T-helper 2 cell (primary cell): ENCODE data around the gene ZNF783.
A peak's percentile ranks its signal among the peaks of the same experiment; 100 is the strongest.

Experiments used
- DNase-seq, 5 experiments: peaks; one replicate each; pipeline versions ENCODE4 v3.0.0 to v3.0.0-alpha.2; 2012 to 2022

ZNF783 gene

GRCh38 chr7:149283321-149283720 lies 21.3 kb downstream of the ZNF783 start:
- DNase-seq: no peak

DNA sequence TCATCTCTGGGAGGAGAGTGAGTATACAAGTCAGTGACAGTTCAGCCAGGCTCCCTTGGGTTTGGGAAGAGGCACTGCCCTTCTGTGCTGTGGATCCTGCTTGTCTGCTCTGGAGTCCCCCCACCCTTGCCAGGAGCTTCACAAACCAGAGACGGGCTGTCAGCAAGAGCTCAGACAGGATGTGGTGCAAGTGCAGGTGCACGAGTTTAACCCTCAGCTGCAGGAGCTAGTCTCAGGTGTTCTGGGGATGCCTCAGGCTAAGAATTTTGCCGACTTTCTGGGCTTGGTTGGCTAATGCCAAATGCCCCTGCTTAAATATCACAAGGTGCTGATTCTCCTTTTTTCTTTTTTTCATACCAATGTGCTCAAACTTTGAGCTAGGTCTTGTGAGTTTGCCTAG lies 22.3 kb downstream of the ZNF783 start:
- peak in 3 of 5 experiments; percentile 47 to 75 (median 48) for DNase-seq

- peak; percentile 96 to 98 (median 98) for DNase-seq
These were observed 23.0 kb downstream of the ZNF783 start for GRCh38 chr7:149284850-149285585.

DNA sequence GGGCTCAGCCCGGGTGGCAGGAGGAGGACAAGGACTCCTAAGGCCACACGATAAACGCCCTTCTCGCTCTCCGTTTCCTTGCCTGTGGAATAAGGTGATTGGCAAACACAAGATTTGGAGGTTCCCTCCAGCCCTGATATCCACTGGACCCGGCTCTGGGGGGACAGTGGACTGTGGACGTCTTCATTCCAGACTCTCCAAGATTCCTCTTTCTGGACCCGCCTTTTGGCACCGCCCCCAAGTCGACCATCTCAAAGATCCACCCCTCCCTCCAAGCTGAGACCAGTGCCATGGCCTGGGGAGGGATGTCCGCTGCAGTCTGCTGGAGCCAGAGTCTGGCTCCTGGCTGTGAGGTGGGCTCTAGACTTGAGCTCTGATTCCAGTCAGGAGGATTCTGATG lies 23.6 kb downstream of the ZNF783 start:
- no peak for DNase-seq

GRCh38 chr7:149286811-149287400 lies 24.9 kb downstream of the ZNF783 start:
- peak in 1 of 5 experiments; percentile 34 for DNase-seq

DNA sequence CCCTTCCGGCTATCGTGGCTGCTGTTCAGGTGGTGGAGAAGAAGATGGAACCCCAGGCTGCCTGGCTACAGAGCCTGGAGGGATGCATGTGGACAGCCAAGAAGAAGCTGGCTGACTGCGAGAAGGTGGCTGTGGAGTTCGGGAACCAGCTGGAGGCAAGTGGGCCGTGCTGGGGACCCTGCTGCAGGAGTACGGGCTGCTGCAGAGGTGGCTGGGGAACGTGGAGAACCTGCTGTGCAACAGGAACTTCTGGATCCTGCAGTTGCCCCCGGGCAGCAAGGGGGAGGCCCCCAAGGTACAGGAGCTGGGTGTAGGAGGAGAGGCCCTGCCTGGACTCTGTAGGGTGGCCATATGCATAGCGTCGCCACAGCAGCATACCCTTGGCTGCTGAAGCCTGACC lies 25.6 kb downstream of the ZNF783 start:
- no peak for DNase-seq

DNA sequence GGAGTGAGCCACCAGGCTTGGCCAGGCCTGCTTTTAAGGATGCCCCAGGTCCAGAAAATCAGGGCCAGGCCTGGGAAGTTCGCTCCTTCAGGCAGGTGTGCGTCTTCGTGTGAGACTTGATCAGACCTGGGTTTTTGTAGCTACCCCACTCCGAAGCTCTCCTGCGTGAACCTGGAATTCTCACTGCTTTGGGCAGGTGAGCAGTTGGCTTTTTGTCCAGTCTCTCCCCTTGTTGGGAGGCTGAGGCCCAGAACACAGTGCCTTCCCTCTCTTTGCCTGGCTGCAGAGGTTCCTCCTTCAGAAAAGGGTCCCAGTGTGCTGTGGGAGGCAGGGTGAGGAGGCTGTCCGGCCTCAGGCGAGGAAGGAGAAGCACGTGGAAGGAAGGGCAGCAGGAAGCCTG lies 27.3 kb downstream of the ZNF783 start:
- no peak for DNase-seq

DNA sequence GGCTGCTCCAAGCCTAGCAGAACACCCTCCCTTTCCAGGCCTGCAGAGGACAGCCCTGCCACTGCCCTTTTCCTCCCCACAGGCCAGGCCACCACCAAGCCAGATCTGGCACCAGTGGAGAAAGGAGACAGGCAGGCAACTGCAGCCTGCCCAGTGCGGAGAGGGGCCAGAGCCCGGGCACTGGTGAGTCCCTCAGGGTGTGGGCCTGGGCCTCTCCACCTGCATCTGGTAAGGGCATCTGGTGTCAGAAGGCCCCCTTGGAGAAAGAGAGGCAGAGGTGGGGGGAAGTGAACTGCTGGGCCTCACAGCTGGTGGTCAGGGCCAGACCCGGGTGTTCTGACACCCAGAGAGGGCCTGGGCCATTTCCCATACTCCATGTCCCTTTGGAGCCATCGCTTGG lies 27.9 kb downstream of the ZNF783 start:
- DNase-seq: no peak

- peak in 1 of 5 experiments; percentile 74 for DNase-seq
These were observed 29.2 kb downstream of the ZNF783 start for GRCh38 chr7:149291036-149291780.

GRCh38 chr7:149291781-149292461 lies 29.9 kb downstream of the ZNF783 start:
- DNase-seq: no peak

GRCh38 chr7:149292462-149292823 lies 30.4 kb downstream of the ZNF783 start:
- DNase-seq: no peak

DNA sequence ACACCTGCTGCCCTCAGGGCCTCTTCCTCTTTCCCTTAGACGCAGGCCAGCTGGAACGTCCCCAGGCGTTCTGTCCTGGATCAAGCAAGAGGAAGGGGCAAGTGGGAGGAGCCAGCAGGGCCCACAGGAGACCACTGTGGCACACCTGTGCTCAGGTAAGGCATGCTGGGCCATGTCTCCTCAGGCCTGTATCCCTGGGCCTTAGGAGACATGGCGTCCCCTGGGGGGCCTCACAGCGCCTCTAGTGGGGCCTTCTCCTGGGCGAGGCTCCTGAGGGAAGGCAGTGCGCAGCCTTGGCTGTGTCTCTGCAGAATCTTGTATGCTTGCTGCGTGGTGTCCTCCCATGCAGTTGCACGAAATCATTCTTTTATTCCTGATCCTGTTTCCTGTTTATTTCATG lies 31.3 kb downstream of the ZNF783 start:
- DNase-seq: no peak

GRCh38 chr7:149293946-149294633 lies 32.1 kb downstream of the ZNF783 start:
- DNase-seq: no peak

DNA sequence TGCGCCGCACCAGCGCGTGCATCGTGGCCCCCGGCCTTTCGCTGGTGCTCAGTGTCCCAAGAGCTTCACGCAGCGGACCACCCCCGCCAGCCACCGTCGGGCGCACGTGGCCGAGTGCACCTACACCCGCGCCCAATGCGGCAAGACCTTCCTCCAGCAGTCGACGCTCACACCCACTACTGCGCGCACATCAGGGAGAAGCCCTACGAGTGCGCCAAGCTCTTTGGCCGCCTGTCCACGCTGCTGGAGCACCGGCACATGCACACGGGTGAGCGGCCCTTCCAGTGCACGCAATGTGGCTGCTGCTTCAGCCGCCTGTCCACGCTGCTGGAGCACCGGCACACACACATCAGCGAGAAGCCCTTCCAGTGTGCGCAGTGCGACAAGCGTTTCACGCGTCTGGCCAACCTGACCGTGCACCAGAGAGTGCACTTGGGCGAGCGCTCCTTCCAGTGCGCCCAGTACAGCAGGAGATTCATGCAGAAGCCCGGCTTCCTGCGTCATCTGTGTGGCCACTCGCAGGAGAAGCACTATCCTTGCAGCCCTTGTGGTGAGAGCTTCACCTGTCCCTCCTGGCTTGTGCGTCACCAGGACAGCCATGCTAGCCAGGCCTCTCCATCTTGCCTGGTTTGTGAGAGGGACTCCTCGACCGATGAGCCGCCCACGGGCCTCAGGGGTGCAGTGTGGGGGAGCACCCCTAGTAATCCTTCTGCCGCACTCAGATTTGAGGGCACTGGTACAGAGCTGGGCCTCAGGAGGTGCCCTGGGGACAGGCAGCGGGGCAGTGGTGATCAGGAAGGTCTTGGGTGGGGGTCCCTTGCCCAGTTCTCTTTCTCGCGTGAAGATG lies 32.9 kb downstream of the ZNF783 start:
- DNase-seq: no peak

DNA sequence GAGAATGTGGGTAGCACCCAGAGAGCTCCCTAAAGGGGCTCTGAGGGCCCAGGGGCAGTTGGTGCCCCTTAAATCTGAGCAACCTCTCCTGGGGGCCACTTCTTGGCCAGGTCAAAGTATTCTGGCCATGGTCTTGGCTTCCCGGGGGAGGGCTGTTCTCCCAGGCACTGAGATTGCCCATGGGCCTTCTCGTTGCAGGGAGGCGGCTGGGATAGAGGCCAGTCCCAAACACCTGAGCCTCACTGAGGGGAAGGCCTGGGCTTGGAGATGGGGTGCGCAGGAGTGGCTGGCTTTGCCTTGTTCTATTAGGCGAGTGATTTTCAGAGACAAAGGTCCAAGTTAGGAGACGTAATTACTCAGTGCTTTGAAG lies 33.5 kb downstream of the ZNF783 start:
- no peak for DNase-seq

DNA sequence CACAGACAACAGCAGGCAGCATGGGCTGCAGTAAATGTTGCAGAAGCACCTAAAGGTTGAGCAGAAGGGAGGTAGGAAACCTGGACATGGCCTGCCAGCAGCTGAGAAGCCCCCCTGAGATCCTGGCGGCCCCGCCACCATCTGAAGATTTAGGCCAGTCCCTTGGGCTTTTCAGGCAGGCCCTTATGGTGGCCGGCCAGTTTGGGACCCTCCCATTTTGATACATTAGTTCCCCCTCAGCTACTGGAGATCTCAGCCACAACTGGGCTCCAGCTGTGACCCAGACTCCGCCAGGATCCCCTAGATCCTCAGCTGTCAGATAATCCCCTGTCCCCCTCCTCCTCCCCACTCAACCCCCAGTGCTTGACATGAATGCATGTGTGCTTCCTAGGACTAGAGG lies 34.4 kb downstream of the ZNF783 start:
- no peak for DNase-seq

DNA sequence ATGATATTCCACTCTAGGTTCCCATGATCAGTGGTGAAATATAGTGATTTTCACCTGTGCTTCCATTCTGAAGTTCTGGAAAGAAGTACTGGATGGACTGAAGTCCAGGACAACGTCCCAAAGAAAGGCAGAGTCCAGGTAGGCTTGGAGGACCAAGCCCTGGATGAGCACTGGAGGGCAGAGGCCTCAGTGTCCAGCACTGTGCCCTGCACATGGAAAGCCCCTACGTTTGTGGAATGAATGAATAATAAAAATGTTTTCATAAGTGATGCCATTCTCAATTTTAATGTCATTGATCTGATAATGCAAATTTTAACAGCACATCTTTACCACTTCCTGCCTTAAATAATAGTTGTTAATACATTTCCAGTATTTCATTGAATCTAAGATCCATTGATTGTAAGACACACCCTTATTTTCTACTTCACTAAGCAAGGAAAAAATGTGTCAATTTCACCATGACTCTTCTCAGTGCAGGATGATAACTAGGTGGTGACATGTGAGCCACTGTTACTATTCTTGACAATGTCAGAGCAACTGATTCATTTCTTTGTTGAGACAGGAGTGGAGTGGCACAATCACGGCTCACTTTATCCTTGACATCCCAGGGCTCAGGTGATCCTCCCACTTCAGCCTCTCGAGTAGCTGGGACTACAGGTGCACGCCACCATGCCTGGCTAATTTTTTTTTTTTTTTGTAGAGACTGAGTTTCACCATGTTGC lies 35.2 kb downstream of the ZNF783 start:
- no peak for DNase-seq

DNA sequence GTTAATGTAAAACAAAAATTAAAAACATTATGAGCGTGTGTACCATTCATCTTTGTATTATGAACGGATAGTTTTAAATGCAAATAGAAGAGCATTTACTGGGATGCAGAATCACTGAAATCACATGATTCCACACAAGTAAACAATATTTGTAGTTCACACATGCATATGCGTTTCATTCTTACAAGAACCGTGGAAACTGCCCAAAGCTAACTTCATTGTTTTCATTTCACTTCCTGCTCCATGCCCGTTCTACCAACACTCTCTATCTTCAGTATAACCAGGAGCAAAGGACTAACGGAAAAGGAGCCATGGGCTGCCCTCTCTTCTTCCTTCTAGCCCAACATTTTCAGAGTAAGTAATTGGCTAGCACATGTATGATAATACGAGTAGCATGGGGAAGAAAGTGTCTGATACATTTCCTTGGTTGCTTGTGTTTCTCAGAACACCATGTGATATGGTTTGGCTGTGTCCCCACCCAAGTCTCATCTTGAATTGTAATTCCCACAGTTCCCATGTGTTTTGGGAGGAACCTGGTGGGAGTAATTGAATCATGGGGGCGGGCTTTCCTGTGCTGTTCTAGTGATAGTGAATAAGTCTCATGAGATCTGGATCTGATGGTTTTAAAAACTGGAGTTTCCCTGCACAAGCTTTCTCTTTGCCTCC lies 38.8 kb downstream of the ZNF783 start:
- DNase-seq: no peak

- DNase-seq: no peak
These were observed 40.2 kb downstream of the ZNF783 start for GRCh38 chr7:149302222-149302621.

GRCh38 chr7:149302865-149303264 lies 40.9 kb downstream of the ZNF783 start:
- DNase-seq: no peak

- DNase-seq: no peak
These were observed 42.0 kb downstream of the ZNF783 start for GRCh38 chr7:149304006-149304405.
